ENCODE data around the gene ZBTB45.
"Not testable (repeated sequence)": the region's sequence is repeated elsewhere in the genome, so short reads cannot be mapped to it uniquely, and the experiment has no call there.

ZBTB45 gene

GRCh38 chr19:58554494-58555368 lies 35.1 kb upstream of the ZBTB45 start, which contains the start of gene CHMP2A:
Gene CHMP2A (minus strand): TSS chr19:58555105. CDS start chr19:58554212, 893 bp downstream.
- peak; percentile 95 for DNase-seq (ENCODE audit: low spot score)

GRCh38 chr19:58553799-58554493 lies 34.3 kb upstream of the ZBTB45 start:
- DNase-seq (ENCODE audit: low spot score): no peak

- no peak for DNase-seq (ENCODE audit: low spot score)
Measured at GRCh38 chr19:58552655-58553054, 33.0 kb upstream of the ZBTB45 start.

DNA sequence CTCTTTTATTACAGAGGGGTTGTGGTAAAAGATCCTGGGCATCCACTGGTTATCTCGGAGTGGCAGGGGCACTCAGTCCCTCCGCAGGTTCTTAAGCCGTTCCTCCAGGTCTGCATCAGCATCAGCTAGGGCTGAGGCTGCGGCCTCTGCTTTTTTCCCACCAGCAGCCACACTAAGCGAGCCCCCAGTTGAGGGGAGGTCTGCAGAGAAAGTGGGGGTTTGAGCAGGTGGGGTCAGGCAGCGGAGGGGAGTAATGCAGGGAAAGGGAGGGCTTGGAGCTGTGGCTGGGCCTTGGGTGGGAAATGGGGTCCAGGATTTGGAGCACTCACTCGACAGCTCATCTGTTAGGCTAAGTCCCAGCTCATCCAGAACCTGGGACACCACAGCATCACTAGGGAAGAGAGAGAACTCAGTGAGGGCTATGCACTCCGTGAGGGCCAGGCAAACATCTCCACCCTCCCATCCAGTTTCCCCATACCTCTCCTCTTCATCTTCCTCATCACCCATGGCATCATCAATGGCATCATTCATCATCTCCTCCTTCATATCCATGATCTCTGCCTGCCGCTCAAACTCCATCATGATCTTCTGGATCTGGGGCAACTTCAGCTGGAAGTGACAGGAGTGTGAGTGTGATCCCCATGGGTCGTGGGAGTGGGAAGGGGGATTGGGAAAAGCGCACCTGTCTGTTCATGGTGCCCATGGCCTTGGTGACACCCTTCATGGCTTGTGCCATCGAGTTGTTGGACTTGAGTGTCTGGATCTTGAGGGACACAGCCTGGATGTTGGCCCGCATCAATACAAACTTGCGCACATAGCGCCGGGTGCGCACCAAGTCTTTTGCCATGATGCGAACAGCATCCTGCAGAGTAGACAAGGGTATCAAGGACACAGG lies 32.2 kb upstream of the ZBTB45 start:
- DNase-seq (ENCODE audit: low spot score): no peak

DNA sequence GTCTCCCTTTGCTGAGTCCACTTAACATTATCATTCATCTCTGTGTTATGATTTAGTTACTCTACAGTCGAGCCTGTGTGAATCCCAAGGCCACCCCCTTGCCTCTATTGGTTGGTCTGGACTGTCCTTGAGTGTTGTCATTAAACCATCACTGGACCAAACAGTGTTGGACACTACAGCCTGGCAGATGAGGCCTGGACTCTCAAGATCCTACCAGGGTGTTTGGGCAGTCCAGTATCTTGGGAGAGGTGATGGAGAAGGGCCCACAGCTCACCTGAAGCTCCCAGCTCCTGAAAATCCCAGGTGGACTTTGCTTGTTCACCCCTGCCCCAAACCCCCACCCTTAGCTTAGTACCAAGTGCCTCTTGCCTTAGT lies 31.5 kb upstream of the ZBTB45 start:
- DNase-seq (ENCODE audit: low spot score): no peak

DNA sequence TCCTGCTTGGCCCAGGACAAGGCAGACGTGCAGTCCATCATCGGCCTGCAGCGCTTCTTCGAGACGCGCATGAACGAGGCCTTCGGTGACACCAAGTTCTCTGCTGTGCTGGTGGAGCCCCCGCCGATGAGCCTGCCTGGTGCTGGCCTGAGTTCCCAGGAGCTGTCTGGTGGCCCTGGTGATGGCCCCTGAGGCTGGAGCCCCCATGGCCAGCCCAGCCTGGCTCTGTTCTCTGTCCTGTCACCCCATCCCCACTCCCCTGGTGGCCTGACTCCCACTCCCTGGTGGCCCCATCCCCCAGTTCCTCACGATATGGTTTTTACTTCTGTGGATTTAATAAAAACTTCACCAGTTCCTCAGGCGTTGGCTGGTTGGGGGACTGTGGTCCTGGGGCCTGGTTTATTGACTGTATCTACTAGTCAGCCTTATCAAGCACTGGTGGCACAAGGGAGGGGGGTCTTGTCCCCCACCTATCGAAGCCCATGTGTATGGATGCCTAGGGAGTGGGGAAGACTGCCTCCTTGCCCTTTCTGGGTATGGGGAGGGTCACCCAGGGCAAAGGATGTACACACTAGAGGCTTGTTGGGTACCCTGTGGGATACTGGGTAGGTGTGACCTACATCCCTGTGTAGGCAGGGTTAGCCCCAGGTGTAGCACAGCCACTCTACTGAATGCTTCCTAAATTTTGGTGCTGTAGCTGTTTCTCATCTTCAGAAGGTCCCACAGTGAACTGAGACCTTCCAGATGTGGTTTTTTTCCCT lies 30.9 kb upstream of the ZBTB45 start:
- DNase-seq (ENCODE audit: low spot score): no peak

DNA sequence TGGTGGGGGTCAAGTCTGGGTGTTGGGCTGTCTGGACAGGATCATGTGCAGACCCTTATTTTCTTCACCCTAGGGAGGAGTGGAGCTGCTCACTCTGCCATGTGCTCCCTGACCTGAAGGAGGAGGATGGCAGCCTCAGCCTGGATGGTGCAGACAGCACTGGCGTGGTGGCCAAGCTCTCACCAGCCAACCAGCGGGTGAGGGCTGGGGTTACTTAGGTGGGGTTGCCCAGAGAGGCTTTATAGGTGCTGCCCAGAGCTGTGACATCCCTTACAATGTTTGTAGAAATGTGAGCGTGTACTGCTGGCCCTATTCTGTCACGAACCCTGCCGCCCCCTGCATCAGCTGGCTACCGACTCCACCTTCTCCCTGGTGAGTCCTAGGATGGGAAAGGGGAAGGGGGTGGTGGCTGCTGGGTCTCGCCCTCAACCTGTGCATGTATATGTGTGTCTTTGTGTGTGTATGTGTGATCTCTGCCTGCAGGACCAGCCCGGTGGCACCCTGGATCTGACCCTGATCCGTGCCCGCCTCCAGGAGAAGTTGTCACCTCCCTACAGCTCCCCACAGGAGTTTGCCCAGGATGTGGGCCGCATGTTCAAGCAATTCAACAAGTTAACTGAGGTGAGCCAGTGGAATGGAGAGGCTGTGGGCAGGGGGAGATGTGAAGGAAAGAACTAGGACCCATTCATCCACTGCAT lies 30.2 kb upstream of the ZBTB45 start:
- DNase-seq (ENCODE audit: low spot score): no peak

DNA sequence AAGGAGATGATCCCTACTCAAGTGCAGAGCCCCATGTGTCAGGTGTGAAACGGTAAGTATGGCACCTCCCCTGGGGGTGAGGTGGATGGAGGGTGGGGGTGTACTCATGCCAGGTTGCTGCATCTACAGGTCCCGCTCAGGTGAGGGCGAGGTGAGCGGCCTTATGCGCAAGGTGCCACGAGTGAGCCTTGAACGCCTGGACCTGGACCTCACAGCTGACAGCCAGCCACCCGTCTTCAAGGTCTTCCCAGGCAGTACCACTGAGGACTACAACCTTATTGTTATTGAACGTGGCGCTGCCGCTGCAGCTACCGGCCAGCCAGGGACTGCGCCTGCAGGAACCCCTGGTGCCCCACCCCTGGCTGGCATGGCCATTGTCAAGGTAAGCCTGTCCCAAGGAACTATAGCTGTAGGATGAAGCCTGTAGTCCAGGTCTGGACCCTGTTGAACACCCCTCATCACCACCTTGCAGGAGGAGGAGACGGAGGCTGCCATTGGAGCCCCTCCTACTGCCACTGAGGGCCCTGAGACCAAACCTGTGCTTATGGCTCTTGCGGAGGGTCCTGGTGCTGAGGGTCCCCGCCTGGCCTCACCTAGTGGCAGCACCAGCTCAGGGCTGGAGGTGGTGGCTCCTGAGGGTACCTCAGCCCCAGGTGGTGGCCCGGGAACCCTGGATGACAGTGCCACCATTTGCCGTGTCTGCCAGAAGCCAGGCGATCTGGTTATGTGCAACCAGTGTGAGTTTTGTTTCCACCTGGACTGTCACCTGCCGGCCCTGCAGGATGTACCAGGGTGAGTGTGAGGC lies 29.5 kb upstream of the ZBTB45 start:
- DNase-seq (ENCODE audit: low spot score): no peak

- no peak for DNase-seq (ENCODE audit: low spot score)
Measured at GRCh38 chr19:58547323-58548312, 28.0 kb upstream of the ZBTB45 start.

- DNase-seq (ENCODE audit: low spot score): no peak
Measured at GRCh38 chr19:58546019-58546530, 26.5 kb upstream of the ZBTB45 start.

DNA sequence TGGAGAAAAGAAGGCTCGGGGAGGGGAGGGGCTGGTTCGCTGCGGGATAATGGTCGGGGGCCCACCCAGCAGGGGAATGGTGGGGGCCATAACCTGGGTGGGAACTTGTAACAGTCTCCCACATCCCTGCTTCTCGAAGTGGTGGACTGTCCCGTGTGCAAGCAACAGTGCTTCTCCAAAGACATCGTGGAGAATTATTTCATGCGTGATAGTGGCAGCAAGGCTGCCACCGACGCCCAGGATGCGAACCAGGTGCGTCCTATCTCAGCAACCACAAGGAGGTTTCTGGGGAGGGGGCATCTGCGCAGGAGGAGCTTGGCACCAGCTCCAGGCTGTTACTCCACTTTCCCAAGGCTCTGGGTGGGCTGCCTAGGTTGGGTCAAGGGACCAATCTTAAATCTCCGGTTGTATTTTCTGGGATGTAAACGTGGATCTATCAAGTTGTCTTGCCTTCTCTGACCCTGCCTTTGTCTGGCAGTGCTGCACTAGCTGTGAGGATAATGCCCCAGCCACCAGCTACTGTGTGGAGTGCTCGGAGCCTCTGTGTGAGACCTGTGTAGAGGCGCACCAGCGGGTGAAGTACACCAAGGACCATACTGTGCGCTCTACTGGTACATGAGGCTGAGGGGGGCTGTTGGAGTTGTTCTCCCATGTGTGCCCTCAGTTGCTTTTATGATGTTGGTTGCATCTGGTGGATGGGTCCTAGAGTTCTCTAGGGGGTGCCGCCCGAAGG lies 25.8 kb upstream of the ZBTB45 start:
- DNase-seq (ENCODE audit: low spot score): no peak

DNA sequence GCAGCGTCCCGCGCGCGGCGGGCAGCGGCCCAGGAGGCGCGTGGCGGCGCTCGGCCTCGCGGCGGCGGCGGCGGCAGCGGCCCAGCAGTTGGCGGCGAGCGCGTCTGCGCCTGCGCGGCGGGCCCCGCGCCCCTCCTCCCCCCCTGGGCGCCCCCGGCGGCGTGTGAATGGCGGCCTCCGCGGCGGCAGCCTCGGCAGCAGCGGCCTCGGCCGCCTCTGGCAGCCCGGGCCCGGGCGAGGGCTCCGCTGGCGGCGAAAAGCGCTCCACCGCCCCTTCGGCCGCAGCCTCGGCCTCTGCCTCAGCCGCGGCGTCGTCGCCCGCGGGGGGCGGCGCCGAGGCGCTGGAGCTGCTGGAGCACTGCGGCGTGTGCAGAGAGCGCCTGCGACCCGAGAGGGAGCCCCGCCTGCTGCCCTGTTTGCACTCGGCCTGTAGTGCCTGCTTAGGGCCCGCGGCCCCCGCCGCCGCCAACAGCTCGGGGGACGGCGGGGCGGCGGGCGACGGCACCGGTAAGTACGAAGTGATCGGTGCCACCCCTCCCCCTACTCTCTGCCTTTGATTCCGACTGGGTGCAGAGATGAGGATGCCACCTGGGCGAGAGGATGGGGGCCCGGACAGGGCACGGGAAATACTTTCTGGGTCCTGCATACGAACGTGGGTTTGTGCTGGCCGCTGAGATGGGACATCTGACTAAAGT lies 25.1 kb upstream of the ZBTB45 start:
- DNase-seq (ENCODE audit: low spot score): peak; percentile 87

DNA sequence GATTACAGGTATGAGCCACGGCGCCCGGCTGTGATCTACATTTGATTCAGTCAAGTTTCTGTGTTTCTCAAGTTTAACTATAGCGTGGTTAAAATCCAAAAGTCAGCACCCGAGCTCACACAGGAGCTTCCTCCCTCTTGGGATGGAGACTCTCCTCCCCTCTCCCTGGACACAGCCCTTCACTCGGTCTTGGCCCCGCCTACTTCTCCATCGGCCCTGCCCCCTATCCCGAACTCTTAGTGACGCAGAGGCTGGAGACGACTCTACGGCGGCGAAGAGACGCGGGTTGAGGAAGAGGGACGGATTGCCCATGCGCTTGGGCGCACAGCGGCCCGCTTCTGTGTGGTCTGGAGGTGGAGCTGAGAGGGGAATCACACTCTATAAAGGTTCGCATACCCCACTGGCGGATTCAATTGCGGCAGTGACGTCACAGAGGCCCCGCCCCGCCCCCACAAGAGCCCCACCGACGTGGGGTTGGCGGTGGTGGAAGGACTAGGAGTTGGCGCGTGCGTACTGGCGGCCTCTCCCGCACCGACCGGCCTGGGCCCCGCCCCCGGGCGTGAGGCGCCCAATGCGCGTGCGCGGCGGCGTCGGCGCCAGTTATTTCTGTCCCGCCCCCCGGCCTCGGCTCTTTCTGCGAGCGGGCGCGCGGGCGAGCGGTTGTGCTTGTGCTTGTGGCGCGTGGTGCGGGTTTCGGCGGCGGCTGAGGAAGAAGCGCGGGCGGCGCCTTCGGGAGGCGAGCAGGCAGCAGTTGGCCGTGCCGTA lies 24.4 kb upstream of the ZBTB45 start, which contains the start of gene TRIM28:
TSS of gene TRIM28 (plus strand) at position 239 of the 765 bp plus-strand sequence. CDS start 694 bp downstream, outside the sequence.
- peak; percentile 100 for DNase-seq (ENCODE audit: low spot score)

GRCh38 chr19:58542641-58543372 lies 23.2 kb upstream of the ZBTB45 start:
- not testable (repeated sequence) for DNase-seq (ENCODE audit: low spot score)

GRCh38 chr19:58539169-58539559 lies 19.6 kb upstream of the ZBTB45 start:
- not testable (repeated sequence) for DNase-seq (ENCODE audit: low spot score)
